A673 (cell line): Measurements from ENCODE around the gene TTLL3. TPM values are rescaled to one million over a fixed set of nuclear protein-coding genes. Genes with fewer than 3 reads are reported as not detected.

ENCODE experiments used
- BruUV-seq: library from RNA; stranded (reverse); fragments of 400-500 nt; replicated peaks from 2 replicates; lab custom pipeline; 2021; lab: Mats Ljungman, UMichigan
- CTCF ChIA-PET: fragments of 300-600 bp; sonication (Branson Sonifier 250); formaldehyde crosslinking; loops from one replicate; lab custom pipeline; 2022; ENCODE audit warnings: antibody characterized with exemption; lab: Charles Lee
- POLR2A ChIA-PET: fragments of 300-600 bp; sonication (Branson Sonifier 250); formaldehyde crosslinking; loops from one replicate; lab custom pipeline; 2022; ENCODE audit warnings: antibody characterized with exemption; ENCODE audit not compliant: low non-redundant PET; lab: Charles Lee
- DNase-seq: peaks from one replicate; pipeline ENCODE4 v3.0.0-alpha.2; 2015; ENCODE audit warnings: low spot score
- H3K27ac ChIP-seq: fragments of 200-600 bp; sonication (generic); 2 replicates; pipeline ENCODE4 v1.5.1; 2016; ENCODE audit warnings: mixed run types, low read depth, mild to moderate bottlenecking, mixed read lengths, antibody characterized with exemption, low read length; ENCODE audit not compliant: poor library complexity, severe bottlenecking
- H3K27me3 ChIP-seq: fragments of 200-600 bp; sonication (generic); replicated peaks from 2 replicates; pipeline ENCODE4 v1.6.1; 2017; ENCODE audit warnings: mixed run types, low read depth, mild to moderate bottlenecking, mixed read lengths, antibody characterized with exemption, low read length; ENCODE audit not compliant: insufficient read depth, poor library complexity
- H3K36me3 ChIP-seq: fragments of 200-600 bp; sonication (generic); 2 replicates; pipeline ENCODE4 v1.6.1; 2016; ENCODE audit warnings: mixed run types, mild to moderate bottlenecking, mixed read lengths, antibody characterized with exemption, low read length; ENCODE audit not compliant: insufficient read depth, poor library complexity, severe bottlenecking
- H3K4me1 ChIP-seq: fragments of 200-600 bp; sonication (generic); 2 replicates; pipeline ENCODE4 v1.6.1; 2017; ENCODE audit warnings: mixed run types, mild to moderate bottlenecking, mixed read lengths, antibody characterized with exemption, low read length; ENCODE audit not compliant: insufficient read depth, poor library complexity, severe bottlenecking
- H3K4me3 ChIP-seq: fragments of 200-600 bp; sonication (generic); 2 replicates; pipeline ENCODE4 v1.5.1; 2016; ENCODE audit warnings: low read depth, mixed run types, mild to moderate bottlenecking, mixed read lengths, low read length; ENCODE audit not compliant: poor library complexity, severe bottlenecking
- H3K9me3 ChIP-seq: fragments of 200-600 bp; sonication (generic); 2 replicates; pipeline ENCODE4 v1.6.1; 2016; ENCODE audit warnings: mixed run types, low read depth, mild to moderate bottlenecking, mixed read lengths, antibody characterized with exemption, low read length; ENCODE audit not compliant: poor library complexity, severe bottlenecking
- CTCF ChIP-seq: fragments of 300-800, 200-600 bp; sonication (generic); conservative IDR thresholded peaks from 2 replicates; pipeline ENCODE4 v1.5.1; 2017; ENCODE audit warnings: low read depth, mild to moderate bottlenecking, antibody characterized with exemption, low read length, moderate library complexity, mixed read lengths
- EZH2 ChIP-seq: fragments of 200-600 bp; sonication (generic); IDR thresholded peaks from 2 replicates; pipeline ENCODE4 v1.6.1; 2017; ENCODE audit warnings: borderline replicate concordance, low read depth, mild to moderate bottlenecking, mixed read lengths, antibody characterized with exemption, low read length; ENCODE audit not compliant: poor library complexity, severe bottlenecking
- intact Hi-C: fragments of 100-400 bp; cut with micrococcal nuclease; formaldehyde crosslinking; loops from one replicate; pipeline ENCODE4 v1.10.0; 2022; ENCODE audit not compliant: unreplicated experiment
- total RNA-seq: library from RNA; stranded (reverse); gene quantifications from 2 replicates; pipeline ENCODE4 v1.2.3, GENCODE V29; 2021

The TTLL3 gene
- total RNA-seq, 1 experiment from 2014 or later, result 6.7 TPM

- H3K27me3 ChIP-seq, result no peaks in the 10 kb centered on the region
- peak overlapping the region; percentile 62 for H3K4me3 ChIP-seq
- peaks cover 13% of the 10 kb centered on the region for H3K4me1 ChIP-seq
- DNase-seq, result no peak
- peaks cover 12% of the 10 kb centered on the region for H3K36me3 ChIP-seq
- POLR2A ChIA-PET, result no interaction called here
- no peaks in the 10 kb centered on the region for H3K9me3 ChIP-seq
- TF ChIP-seq CTCF, result no peak
- no peak for TF ChIP-seq EZH2
- BruUV-seq, result no TSS peak
- CTCF ChIA-PET, result no interaction called here
- intact Hi-C loops, result no loop called here
- peak overlapping the region; percentile 81 for H3K27ac ChIP-seq
Measured at GRCh38 chr3:9810433-9810770, 340 bp downstream of the TTLL3 start.

- H3K27me3 ChIP-seq, result no peaks in the 10 kb centered on the region
- no peak for DNase-seq
- no peaks in the 10 kb centered on the region for H3K9me3 ChIP-seq
- no TSS peak for BruUV-seq
- peak overlapping the region; percentile 62 for H3K4me3 ChIP-seq
- intact Hi-C loops, result no loop called here
- H3K27ac ChIP-seq, result no peak overlapping the region
- ChIA-PET POLR2A (no interaction called here), CTCF (no interaction called here)
- H3K4me1 ChIP-seq, result peaks cover 13% of the 10 kb centered on the region
- peaks cover 8% of the 10 kb centered on the region for H3K36me3 ChIP-seq
- no peak for TF ChIP-seq EZH2
- TF ChIP-seq CTCF, result no peak
Measured at GRCh38 chr3:9810846-9811245, 784 bp downstream of the TTLL3 start.

- Histone ChIP-seq H3K36me3 (no peaks in the 10 kb centered on the region), H3K27me3 (no peaks in the 10 kb centered on the region), H3K27ac (no peak overlapping the region), H3K9me3 (no peaks in the 10 kb centered on the region), H3K4me3 (no peak overlapping the region), H3K4me1 (peaks cover 13% of the 10 kb centered on the region)
- ChIA-PET POLR2A (no interaction called here), CTCF (no interaction called here)
- no peak for TF ChIP-seq EZH2
- TF ChIP-seq CTCF, result no peak
- BruUV-seq, result no TSS peak
- intact Hi-C loops, result no loop called here
- DNase-seq, result no peak
Measured at GRCh38 chr3:9812870-9813483, 2.9 kb downstream of the TTLL3 start.
